K562 (cell line): ENCODE measurements around the gene GNPTAB. TPM values are rescaled to one million over a fixed set of nuclear protein-coding genes. Genes with fewer than 3 reads are reported as not detected.

ENCODE experiments used
- ATAC-seq: fragments of 200-7000 bp; cut with Tn5 transposase; 3 replicates; pipeline ENCODE4 v1.9.1; 2020; ENCODE audit warnings: moderate library complexity
- BruUV-seq: library from RNA; stranded (reverse); fragments of 400-500 nt; replicated peaks from 2 replicates; lab custom pipeline; 2021; lab: Mats Ljungman, UMichigan
- CTCF ChIA-PET: fragments of 300-600 bp; formaldehyde crosslinking; extraction: SDS; loops from one replicate; lab custom pipeline; 2021; ENCODE audit warnings: low intra/inter-chr PET ratio; lab: Yijun Ruan, JAX
- POLR2A ChIA-PET: fragments of 300-600, 350-650 bp; sonication (Branson Sonifier 250); formaldehyde crosslinking; extraction: SDS; loops from one replicate; lab custom pipeline; 2021; ENCODE audit warnings: antibody characterized with exemption, inconsistent platforms; lab: Yijun Ruan, JAX
- DNase-seq, 4 experiments: peaks; one replicate each; pipeline versions ENCODE4 v3.0.0 to v3.0.0-alpha.2; 2011 to 2018; ENCODE audit warnings: low spot score in 3 of 4, mixed read lengths in 3 of 4; ENCODE audit errors: extremely low read depth in 1 of 4
- FAIRE-seq: peaks from 2 replicates; lab custom pipeline; 2011; peaks lifted over from hg19 to GRCh38; lab: Jason Lieb, UNC
- H2AFZ ChIP-seq: 2 replicates; pipeline ENCODE4 v1.6.0; 2011; ENCODE audit warnings: low read depth, low read length, control low read depth, inconsistent platforms
- H3K27ac ChIP-seq: fragments of 200-600 bp; 3 replicates; pipeline ENCODE4 v1.8.0; 2011; ENCODE audit warnings: low read depth, mild to moderate bottlenecking, control low read depth, inconsistent platforms, low read length, moderate library complexity, mixed read lengths; ENCODE audit errors: extremely low read depth
- H3K27me3 ChIP-seq, 2 experiments: fragments of 300-600 bp in 1 of 2; 2 replicates in 1 of 2; 3 replicates in 1 of 2; pipeline versions ENCODE4 v1.6.0 to v1.8.0; 2011; ENCODE audit warnings: inconsistent platforms in 2 of 2, low read length in 2 of 2, mild to moderate bottlenecking in 1 of 2, mixed read lengths in 1 of 2, moderate library complexity in 1 of 2; ENCODE audit not compliant: control insufficient read depth in 2 of 2, insufficient read depth in 2 of 2
- H3K36me3 ChIP-seq: fragments of 300-600 bp; 3 replicates; pipeline ENCODE4 v1.8.0; 2011; ENCODE audit warnings: mild to moderate bottlenecking, low read length, inconsistent platforms; ENCODE audit not compliant: control insufficient read depth, insufficient read depth
- H3K4me1 ChIP-seq, 2 experiments: fragments of 200-600 bp in 1 of 2; replicated peaks in 1 of 2; 2 replicates in 1 of 2; 3 replicates in 1 of 2; pipeline versions ENCODE4 v1.5.1 to v1.8.0; 2011; ENCODE audit warnings: inconsistent platforms in 2 of 2, low read length in 2 of 2, mild to moderate bottlenecking in 1 of 2, mixed read lengths in 1 of 2, moderate library complexity in 1 of 2; ENCODE audit not compliant: control insufficient read depth in 2 of 2, insufficient read depth in 2 of 2
- H3K4me2 ChIP-seq: 2 replicates; pipeline ENCODE4 v1.6.1; 2011; ENCODE audit warnings: low read length, control low read depth, inconsistent platforms, mixed read lengths; ENCODE audit not compliant: insufficient read depth
- H3K4me3 ChIP-seq: fragments of 200-600 bp; sonication (generic), shearing (Covaris generic); 2 replicates; pipeline ENCODE4 v1.5.1; 2016; ENCODE audit warnings: control low read depth, inconsistent platforms
- H3K79me2 ChIP-seq: fragments of 200-600 bp; 3 replicates; pipeline ENCODE4 v1.8.0; 2011; ENCODE audit warnings: low read length, inconsistent platforms; ENCODE audit not compliant: control insufficient read depth, insufficient read depth
- H3K9ac ChIP-seq, 2 experiments: 2 replicates each; pipeline versions ENCODE4 v1.6.0 to v1.6.1; 2011; ENCODE audit warnings: low read depth in 2 of 2, low read length in 2 of 2, control low read depth in 1 of 2, inconsistent platforms in 1 of 2, mild to moderate bottlenecking in 1 of 2, mixed read lengths in 1 of 2; ENCODE audit not compliant: insufficient read depth in 1 of 2
- H3K9me1 ChIP-seq: one replicate; pipeline ENCODE4 v1.6.0; 2011; ENCODE audit warnings: inconsistent platforms, mild to moderate bottlenecking, low read length, moderate library complexity; ENCODE audit not compliant: control insufficient read depth, insufficient read depth
- H3K9me3 ChIP-seq: replicated peaks from 2 replicates; pipeline ENCODE4 v1.5.1; 2011; ENCODE audit warnings: low read depth, low read length, inconsistent platforms; ENCODE audit not compliant: control insufficient read depth, insufficient read depth
- H4K20me1 ChIP-seq: replicated peaks from 2 replicates; pipeline ENCODE4 v1.6.1; 2011; ENCODE audit warnings: low read length, inconsistent platforms, mixed read lengths; ENCODE audit not compliant: control insufficient read depth, insufficient read depth
- C11orf30 ChIP-seq: fragments of 450-650 bp; IDR thresholded peaks from 2 replicates; pipeline ENCODE4 v1.6.1; 2016; ENCODE audit warnings: low read depth, mild to moderate bottlenecking
- CC2D1A ChIP-seq: fragments of 450-650 bp; IDR thresholded peaks from 2 replicates; pipeline ENCODE4 v1.6.1; 2017; ENCODE audit warnings: mild to moderate bottlenecking
- EP300 ChIP-seq: IDR thresholded peaks from 2 replicates; pipeline ENCODE4 v1.6.1; 2012; ENCODE audit warnings: low read length, improper control_type of control experiment
- EWSR1 ChIP-seq: fragments of 450-650 bp; IDR thresholded peaks from 2 replicates; pipeline ENCODE4 v1.6.1; 2018; ENCODE audit warnings: borderline replicate concordance, mild to moderate bottlenecking, low read depth, moderate library complexity; ENCODE audit not compliant: partially characterized antibody
- MAZ ChIP-seq, 2 experiments: fragments of 450-650 bp in 1 of 2; sonication (generic) in 1 of 2; formaldehyde crosslinking; IDR thresholded peaks in 1 of 2; conservative IDR thresholded peaks in 1 of 2; 2 replicates each; pipeline versions ENCODE4 v1.4.0 to v1.5.0; 2020; ENCODE audit warnings: mild to moderate bottlenecking in 1 of 2, missing genetic modification reagents in 1 of 2
- OTX1 ChIP-seq: fragments of 450-650 bp; formaldehyde crosslinking; IDR thresholded peaks from 2 replicates; pipeline ENCODE4 v1.4.0; 2022; ENCODE audit warnings: mild to moderate bottlenecking
- REST ChIP-seq, 2 experiments: fragments of 450-650 bp; formaldehyde crosslinking in 1 of 2; IDR thresholded peaks; 2 replicates each; pipeline versions ENCODE4 v1.4.0 to v1.6.1; 2014 to 2020; ENCODE audit warnings: mild to moderate bottlenecking in 2 of 2, borderline replicate concordance in 1 of 2, low read depth in 1 of 2
- RHOXF2B ChIP-seq: fragments of 250-450 bp; sonication (Bioruptor Pico); conservative IDR thresholded peaks from 2 replicates; pipeline ENCODE4 v1.5.1; 2021
- SMC3 ChIP-seq: conservative IDR thresholded peaks from 2 replicates; pipeline ENCODE4 v1.6.1; 2011; ENCODE audit warnings: low read depth, low read length, improper control_type of control experiment; ENCODE audit not compliant: insufficient read depth
- ZNF217 ChIP-seq: sonication (generic); formaldehyde crosslinking; IDR thresholded peaks from 2 replicates; pipeline ENCODE4 v1.8.0; 2022; ENCODE audit warnings: mild to moderate bottlenecking, missing genetic modification reagents
- WGBS: fragments of 100-300 bp; shearing (Covaris generic); methylation state at CpG from one replicate; pipeline ENCODE4 v1.1.6; 2016; ENCODE audit warnings: low coverage, mixed read lengths; ENCODE audit not compliant: insufficient coverage; ENCODE audit errors: missing lambda C conversion rate; 5-methylcytosine and 5-hydroxymethylcytosine counted together
- in situ Hi-C: fragments of 300-500 bp; cut with MboI; formaldehyde crosslinking; loops from 4 replicates; pipeline ENCODE4 v1.15.0; 2018; ENCODE audit warnings: inconsistent platforms, mixed read lengths
- intact Hi-C: fragments of 100-400 bp; cut with micrococcal nuclease; formaldehyde crosslinking; loops from 2 replicates; pipeline ENCODE4 v1.14.2; 2022
- polyA plus RNA-seq, 8 experiments: library from polyadenylated mRNA; depleted of rRNA in 4 of 8; stranded (reverse) in 5 of 8; unstranded in 3 of 8; fragments of >200 nt; fragmentation: Nextera tagmentation in 2 of 8; fragmentation: Illumina TruSeq in 1 of 8; extraction: Ambion mirVana in 2 of 8; extraction: Trizol in 1 of 8; gene quantifications; 2 replicates each; pipeline versions ENCODE4 v1.2.1 to v1.2.3, GENCODE V29; 2011 to 2014; ENCODE audit warnings: inconsistent platforms in 1 of 8, missing spikeins in 1 of 8
- total RNA-seq, 7 experiments: library from RNA; depleted of rRNA in 6 of 7; stranded (reverse); fragments of >200 nt in 6 of 7; fragmentation: Illumina TruSeq in 2 of 7; extraction: Trizol in 2 of 7; gene quantifications; 2 replicates each; pipeline versions ENCODE4 v1.2.1 to v1.2.3, GENCODE V29; 2011 to 2021; ENCODE audit warnings: low replicate concordance in 1 of 7
- TF ChIP-seq, protein P1 (sequence below): IDR thresholded peaks from 2 replicates; pipeline ENCODE4 v1.6.1; 2011; ENCODE audit warnings: borderline replicate concordance, low read depth, mild to moderate bottlenecking, moderate library complexity, low read length; ENCODE audit not compliant: insufficient read depth, poor library complexity, severe bottlenecking

Gene GNPTAB
- total and polyA plus RNA-seq, 9 of the 15 experiments (the other 6 are each of a cell fraction or from before 2014, with no cell fraction given) = 5.9 to 23.2 (median 19.3) TPM

DNA sequence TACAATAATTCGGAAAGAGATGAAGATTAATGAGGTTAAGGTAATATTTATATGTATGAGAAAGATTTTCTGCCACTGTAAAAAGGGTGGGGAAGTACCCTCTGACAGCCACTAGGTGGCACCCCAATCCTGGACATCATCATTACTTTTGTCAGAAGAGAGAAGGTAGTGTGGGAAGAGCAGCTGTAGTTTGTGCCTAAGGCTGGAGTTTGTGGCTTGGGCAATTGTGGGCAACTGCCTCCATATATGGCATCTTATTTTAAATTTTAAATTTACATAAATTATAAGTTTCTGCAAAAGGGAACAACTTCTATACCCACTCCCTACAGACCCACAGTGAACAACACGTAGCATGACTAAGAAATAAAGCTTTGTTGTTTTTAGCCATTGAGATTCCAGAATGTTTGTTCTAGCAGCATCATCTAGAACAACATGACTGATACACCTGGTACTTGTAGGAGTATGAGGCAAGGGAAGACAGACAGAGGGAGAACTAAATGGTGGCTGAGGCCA lies 57.1 kb downstream of the GNPTAB start:
- ChIA-PET CTCF (interaction anchor here (0.7 to 3.1 kb wide), 7 partner anchors 58 to 1802 kb away, joined by 3 to 23 read pairs (median 3); partner anchors contain the start of gene GNPTAB), POLR2A (interaction anchor here (0.6 to 1.2 kb wide), 3 partner anchors 10 to 90 kb away, joined by 3 read pairs; no protein-coding TSS in a partner anchor)
- Histone ChIP-seq H3K9me3 (no peaks in the 10 kb centered on the region), H3K9me1 (no peaks in the 10 kb centered on the region), H2AFZ (no peak overlapping the region), H3K4me1 (no peaks in the 10 kb centered on the region), H3K4me2 (no peak overlapping the region), H4K20me1 (no peaks in the 10 kb centered on the region), H3K27me3 (no peaks in the 10 kb centered on the region), H3K36me3 (peaks cover 24% of the 10 kb centered on the region), H3K9ac (no peak overlapping the region), H3K4me3 (no peak overlapping the region), H3K79me2 (no peaks in the 10 kb centered on the region), H3K27ac (no peak overlapping the region)
- intact Hi-C loops = loop anchor here (1.0 to 5.0 kb wide), 4 partner anchors 58 to 361 kb away; no protein-coding TSS in a partner anchor
- 50% methylated on average over 2 of the region's 2 CpGs for WGBS
- ATAC-seq (peak; percentile 91), DNase-seq (peak; percentile 64 to 78 (median 70)), FAIRE-seq (peak; percentile 93)
- BruUV-seq = no TSS peak
- in situ Hi-C loops = no loop called here
- TF ChIP-seq EWSR1 = peak; percentile 15
- no peak for TF ChIP-seq RHOXF2B (CRISPR knock-in tag)
- no peak for TF ChIP-seq C11orf30
- TF ChIP-seq CC2D1A = 0 out of 2 replicates have a peak, but pooled peaks have one; percentile 50
- no peak for TF ChIP-seq ZNF217 (CRISPR knock-in tag)
- TF ChIP-seq MAZ (CRISPR knock-in tag; conservative IDR thresholded peaks at IDR 0.05 in 1 of 2, IDR thresholded peaks at IDR 0.05 in 1 of 2) = 0 out of 4 replicates have a peak, but pooled peaks of 1 of the 2 experiments have one; percentile 10
- TF ChIP-seq REST (IDR thresholded peaks at IDR 0.05; ENCODE audit: borderline replicate concordance) = peak; percentile 88
- no peak for TF ChIP-seq REST (CRISPR knock-in tag; IDR thresholded peaks at IDR 0.05; ENCODE audit: low read depth)
- TF ChIP-seq SMC3 = peak; percentile 80
- TF ChIP-seq OTX1 (CRISPR knock-in tag) = 0 out of 2 replicates have a peak, but pooled peaks have one; percentile 18
- TF ChIP-seq, protein P1, sequence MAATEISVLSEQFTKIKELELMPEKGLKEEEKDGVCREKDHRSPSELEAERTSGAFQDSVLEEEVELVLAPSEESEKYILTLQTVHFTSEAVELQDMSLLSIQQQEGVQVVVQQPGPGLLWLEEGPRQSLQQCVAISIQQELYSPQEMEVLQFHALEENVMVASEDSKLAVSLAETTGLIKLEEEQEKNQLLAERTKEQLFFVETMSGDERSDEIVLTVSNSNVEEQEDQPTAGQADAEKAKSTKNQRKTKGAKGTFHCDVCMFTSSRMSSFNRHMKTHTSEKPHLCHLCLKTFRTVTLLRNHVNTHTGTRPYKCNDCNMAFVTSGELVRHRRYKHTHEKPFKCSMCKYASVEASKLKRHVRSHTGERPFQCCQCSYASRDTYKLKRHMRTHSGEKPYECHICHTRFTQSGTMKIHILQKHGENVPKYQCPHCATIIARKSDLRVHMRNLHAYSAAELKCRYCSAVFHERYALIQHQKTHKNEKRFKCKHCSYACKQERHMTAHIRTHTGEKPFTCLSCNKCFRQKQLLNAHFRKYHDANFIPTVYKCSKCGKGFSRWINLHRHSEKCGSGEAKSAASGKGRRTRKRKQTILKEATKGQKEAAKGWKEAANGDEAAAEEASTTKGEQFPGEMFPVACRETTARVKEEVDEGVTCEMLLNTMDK = peak; percentile 20
- TF ChIP-seq EP300 = 0 out of 2 replicates have a peak, but pooled peaks have one; percentile 21
